Esophagus squamous epithelium (tissue), 4 donors: ENCODE results near the gene MYO1D.
"Not testable (repeated sequence)": the region's sequence is repeated elsewhere in the genome, so short reads cannot be mapped to it uniquely, and the experiment has no call there.

Source experiments
- POLR2A ChIP-seq, 4 donors: fragments of 450-650 bp; IDR thresholded peaks; one replicate each; pipeline ENCODE4 v1.6.1; 2017; ENCODE audit warnings: antibody characterized with exemption in 4 of 4, mild to moderate bottlenecking in 4 of 4, moderate library complexity in 3 of 4
- TF ChIP-seq, protein P1 (sequence below), 6 experiments: fragments of 450-650 bp in 4 of 6; fragments of 200-600 bp in 2 of 6; sonication (generic) in 2 of 6; IDR thresholded peaks; one replicate each; pipeline ENCODE4 v1.5.1; 2016 to 2019; ENCODE audit warnings: antibody characterized with exemption in 6 of 6, mild to moderate bottlenecking in 4 of 6, moderate library complexity in 4 of 6

DNA sequence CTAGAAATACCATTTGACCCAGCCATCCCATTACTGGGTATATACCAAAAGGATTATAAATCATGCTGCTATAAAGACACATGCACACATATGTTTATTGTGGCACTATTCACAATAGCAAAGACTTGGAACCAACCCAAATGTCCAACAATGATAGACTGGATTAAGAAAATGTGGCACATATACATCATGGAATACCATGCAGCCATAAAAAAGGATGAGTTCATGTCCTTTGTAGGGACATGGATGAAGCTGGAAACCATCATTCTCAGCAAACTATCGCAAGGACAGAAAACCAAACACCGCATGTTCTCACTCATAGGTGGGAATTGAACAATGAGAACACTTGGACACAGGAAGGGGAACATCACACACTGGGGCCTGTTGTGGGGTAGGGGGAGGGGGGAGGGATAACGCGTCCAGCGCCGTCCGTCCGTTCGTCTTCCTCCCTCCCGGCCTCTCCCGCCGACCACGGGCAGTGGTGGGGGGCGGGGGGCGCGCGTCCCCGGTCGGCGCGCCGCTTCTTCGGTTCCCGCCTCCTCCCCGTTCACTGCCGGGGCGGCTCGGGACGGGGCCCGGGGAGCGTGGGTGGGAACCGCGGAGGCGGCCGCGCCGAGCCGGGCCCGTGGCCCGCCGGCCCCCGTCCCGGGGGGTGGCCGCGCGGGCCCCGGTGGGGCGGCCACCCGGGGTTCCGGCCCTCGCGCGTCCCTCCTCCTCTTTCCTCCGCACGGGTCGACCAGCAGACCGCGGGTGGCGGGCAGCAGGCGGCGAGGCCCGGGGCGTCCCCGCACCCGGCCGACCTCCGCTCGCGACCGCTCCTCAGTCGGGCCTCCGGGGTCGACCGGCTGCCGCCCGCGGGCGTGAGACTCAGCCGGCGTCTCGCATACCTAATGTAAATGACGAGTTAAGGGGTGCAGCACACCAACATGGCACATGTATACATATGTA, 54.7 kb downstream of the MYO1D start:
- TF ChIP-seq, protein P1, sequence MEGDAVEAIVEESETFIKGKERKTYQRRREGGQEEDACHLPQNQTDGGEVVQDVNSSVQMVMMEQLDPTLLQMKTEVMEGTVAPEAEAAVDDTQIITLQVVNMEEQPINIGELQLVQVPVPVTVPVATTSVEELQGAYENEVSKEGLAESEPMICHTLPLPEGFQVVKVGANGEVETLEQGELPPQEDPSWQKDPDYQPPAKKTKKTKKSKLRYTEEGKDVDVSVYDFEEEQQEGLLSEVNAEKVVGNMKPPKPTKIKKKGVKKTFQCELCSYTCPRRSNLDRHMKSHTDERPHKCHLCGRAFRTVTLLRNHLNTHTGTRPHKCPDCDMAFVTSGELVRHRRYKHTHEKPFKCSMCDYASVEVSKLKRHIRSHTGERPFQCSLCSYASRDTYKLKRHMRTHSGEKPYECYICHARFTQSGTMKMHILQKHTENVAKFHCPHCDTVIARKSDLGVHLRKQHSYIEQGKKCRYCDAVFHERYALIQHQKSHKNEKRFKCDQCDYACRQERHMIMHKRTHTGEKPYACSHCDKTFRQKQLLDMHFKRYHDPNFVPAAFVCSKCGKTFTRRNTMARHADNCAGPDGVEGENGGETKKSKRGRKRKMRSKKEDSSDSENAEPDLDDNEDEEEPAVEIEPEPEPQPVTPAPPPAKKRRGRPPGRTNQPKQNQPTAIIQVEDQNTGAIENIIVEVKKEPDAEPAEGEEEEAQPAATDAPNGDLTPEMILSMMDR (IDR thresholded peaks at IDR 0.05): not testable (repeated sequence)
- TF ChIP-seq POLR2A (IDR thresholded peaks at IDR 0.05): not testable (repeated sequence)
